Peyer's patch (tissue), 4 donors: Measurements from ENCODE around the gene SULT1C4.

Experiments
- POLR2A ChIP-seq, 2 donors: fragments of 450-650 bp; IDR thresholded peaks; one replicate each; pipeline ENCODE4 v1.5.1; 2017; ENCODE audit warnings: antibody characterized with exemption in 2 of 2, mild to moderate bottlenecking in 2 of 2, moderate library complexity in 2 of 2
- TF ChIP-seq, protein P1 (sequence below), 6 experiments: fragments of 450-650 bp in 4 of 6; fragments of 200-600 bp in 2 of 6; sonication (generic) in 1 of 6; IDR thresholded peaks; one replicate each; pipeline ENCODE4 v1.5.1; 2017 to 2019; ENCODE audit warnings: antibody characterized with exemption in 6 of 6, mild to moderate bottlenecking in 3 of 6, moderate library complexity in 1 of 6

GRCh38 chr2:108367014-108367413, 10.7 kb upstream of the SULT1C4 start:
- TF ChIP-seq, protein P1, sequence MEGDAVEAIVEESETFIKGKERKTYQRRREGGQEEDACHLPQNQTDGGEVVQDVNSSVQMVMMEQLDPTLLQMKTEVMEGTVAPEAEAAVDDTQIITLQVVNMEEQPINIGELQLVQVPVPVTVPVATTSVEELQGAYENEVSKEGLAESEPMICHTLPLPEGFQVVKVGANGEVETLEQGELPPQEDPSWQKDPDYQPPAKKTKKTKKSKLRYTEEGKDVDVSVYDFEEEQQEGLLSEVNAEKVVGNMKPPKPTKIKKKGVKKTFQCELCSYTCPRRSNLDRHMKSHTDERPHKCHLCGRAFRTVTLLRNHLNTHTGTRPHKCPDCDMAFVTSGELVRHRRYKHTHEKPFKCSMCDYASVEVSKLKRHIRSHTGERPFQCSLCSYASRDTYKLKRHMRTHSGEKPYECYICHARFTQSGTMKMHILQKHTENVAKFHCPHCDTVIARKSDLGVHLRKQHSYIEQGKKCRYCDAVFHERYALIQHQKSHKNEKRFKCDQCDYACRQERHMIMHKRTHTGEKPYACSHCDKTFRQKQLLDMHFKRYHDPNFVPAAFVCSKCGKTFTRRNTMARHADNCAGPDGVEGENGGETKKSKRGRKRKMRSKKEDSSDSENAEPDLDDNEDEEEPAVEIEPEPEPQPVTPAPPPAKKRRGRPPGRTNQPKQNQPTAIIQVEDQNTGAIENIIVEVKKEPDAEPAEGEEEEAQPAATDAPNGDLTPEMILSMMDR (IDR thresholded peaks at IDR 0.05) = no peak
- no peak for TF ChIP-seq POLR2A (IDR thresholded peaks at IDR 0.05)
